ENCODE results near the gene MYLK4. TPM values are rescaled to one million over a fixed set of nuclear protein-coding genes. Genes with fewer than 3 reads are reported as not detected.

The MYLK4 gene
- total and polyA plus RNA-seq, 2 donors (not counting 3 experiments of a cell fraction or from before 2014, with no cell fraction given): 0.41 to 0.62 TPM

- dilution Hi-C loops (cut with MboI; ENCODE audit: extremely low pct_ligation_motif_present, low sequenced_read_pairs): no loop called here
- TF ChIP-seq JUN (IDR thresholded peaks at IDR 0.05; ENCODE audit: borderline replicate concordance, insufficient read depth, insufficient read length, low read depth): no peak
- TF ChIP-seq POLR2AphosphoS5 (IDR thresholded peaks at IDR 0.05; ENCODE audit: insufficient read depth, low read depth, low read length): no peak
- no peak for TF ChIP-seq EZH2 (IDR thresholded peaks at IDR 0.05; ENCODE audit: borderline replicate concordance, low read depth, low read length, severe bottlenecking)
- TF ChIP-seq GATA2 (IDR thresholded peaks at IDR 0.05; ENCODE audit: insufficient read depth, insufficient read length, low read depth, low read length): no peak
- no peak for TF ChIP-seq MYC (IDR thresholded peaks at IDR 0.05; ENCODE audit: low read depth, low read length)
- TF ChIP-seq CTCF (IDR thresholded peaks at IDR 0.05; ENCODE audit: extremely low read depth in 1 of 2, insufficient read depth in 1 of 2, low read depth in 1 of 2, low read length in 2 of 2): no peak
- Histone ChIP-seq H2AFZ (ENCODE audit: low read depth, low read length) (no peak overlapping the region), H3K4me2 (ENCODE audit: insufficient read depth, low read length) (no peak overlapping the region), H4K20me1 (replicated peaks; ENCODE audit: control insufficient read depth, extremely low read depth, insufficient read depth, low read length) (no peaks in the 10 kb centered on the region), H3K9me3 (replicated peaks; ENCODE audit: control insufficient read depth, insufficient read depth, low read length) (no peaks in the 10 kb centered on the region), H3K79me2 (ENCODE audit: control insufficient read depth, insufficient read depth, low read length) (peaks cover 24% of the 10 kb centered on the region), H3K9ac (replicated peaks; ENCODE audit: extremely low read depth, insufficient read depth, low read length) (no peak overlapping the region), H3K4me1 (ENCODE audit: control insufficient read depth, extremely low read depth, insufficient read depth, low read length) (peaks cover 23% of the 10 kb centered on the region), H3K9me1 (replicated peaks; ENCODE audit: control insufficient read depth, extremely low read depth, insufficient read depth, low read length) (no peaks in the 10 kb centered on the region), H3K4me3 (replicated peaks in 1 of 3; ENCODE audit: insufficient read depth in 1 of 3, low read depth in 1 of 3, low read length in 3 of 3) (no peak overlapping the region), H3K36me3 (ENCODE audit: control insufficient read depth in 2 of 2, extremely low read depth in 1 of 2, insufficient read depth in 2 of 2, low read length in 2 of 2) (peaks cover 0 to 15% of the 10 kb centered on the region in 2 experiments), H3K27ac (ENCODE audit: insufficient read depth, low read depth, low read length) (no peak overlapping the region), H3K27me3 (ENCODE audit: control insufficient read depth in 2 of 2, insufficient read depth in 2 of 2, low read length in 2 of 2) (no peaks in the 10 kb centered on the region)
- FAIRE-seq (no peak), DNase-seq (ENCODE audit: low read depth, low spot score) (no peak)
- POLR2A ChIA-PET: no interaction called here
- no TSS peak for BruUV-seq (replicated peaks)
- CTCF ChIA-PET: interaction anchor here (3.1 kb wide), 1 partner anchor 166 kb away, joined by 15 read pairs; no protein-coding TSS in a partner anchor
- intact Hi-C loops (cut with micrococcal nuclease): loop anchor here (5.0 kb wide), 1 partner anchor 441 kb away; the partner anchor contains the start of gene TUBB2B
Measured at GRCh38 chr6:2786269-2786668, 35.5 kb upstream of the MYLK4 start.
